ENCODE measurements around the gene SPRYD3.

SPRYD3 gene

GRCh38 chr12:53064613-53065436, 14.4 kb downstream of the SPRYD3 start:
- Histone ChIP-seq H3K36me3 (peaks cover 35 to 90% (median 49%) of the 10 kb centered on the region in 3 donors), H3K27me3 (no peaks in the 10 kb centered on the region), H3K4me3 (no peak overlapping the region), H3K4me1 (peaks cover 0 to 98% (median 85%) of the 10 kb centered on the region in 4 donors), H3K9me3 (no peaks in the 10 kb centered on the region), H3K27ac (peak overlapping the region; percentile 93 to 99)
- no peak for TF ChIP-seq CTCF (IDR thresholded peaks at IDR 0.05)
- intact Hi-C loops (cut with DNase I; ENCODE audit: low total_unique reads) = loop anchor here (5.0 kb wide), 1 partner anchor 132 kb away; no protein-coding TSS in a partner anchor
- DNase-seq = peak; percentile 43 to 74

GRCh38 chr12:53063708-53064612, 15.2 kb downstream of the SPRYD3 start:
- peak; percentile 89 to 95 for DNase-seq
- intact Hi-C loops (cut with DNase I; ENCODE audit: low total_unique reads) = no loop called here
- H3K27ac ChIP-seq = peak overlapping the region; percentile 93 to 99
- H3K4me3 ChIP-seq = no peak overlapping the region
- H3K4me1 ChIP-seq = peaks cover 0 to 94% (median 81%) of the 10 kb centered on the region in 4 donors
- H3K36me3 ChIP-seq = peaks cover 44 to 91% (median 58%) of the 10 kb centered on the region in 3 donors
- no peaks in the 10 kb centered on the region for H3K9me3 ChIP-seq
- peak; percentile 11 to 36 for TF ChIP-seq CTCF (IDR thresholded peaks at IDR 0.05)
- H3K27me3 ChIP-seq = no peaks in the 10 kb centered on the region

DNA sequence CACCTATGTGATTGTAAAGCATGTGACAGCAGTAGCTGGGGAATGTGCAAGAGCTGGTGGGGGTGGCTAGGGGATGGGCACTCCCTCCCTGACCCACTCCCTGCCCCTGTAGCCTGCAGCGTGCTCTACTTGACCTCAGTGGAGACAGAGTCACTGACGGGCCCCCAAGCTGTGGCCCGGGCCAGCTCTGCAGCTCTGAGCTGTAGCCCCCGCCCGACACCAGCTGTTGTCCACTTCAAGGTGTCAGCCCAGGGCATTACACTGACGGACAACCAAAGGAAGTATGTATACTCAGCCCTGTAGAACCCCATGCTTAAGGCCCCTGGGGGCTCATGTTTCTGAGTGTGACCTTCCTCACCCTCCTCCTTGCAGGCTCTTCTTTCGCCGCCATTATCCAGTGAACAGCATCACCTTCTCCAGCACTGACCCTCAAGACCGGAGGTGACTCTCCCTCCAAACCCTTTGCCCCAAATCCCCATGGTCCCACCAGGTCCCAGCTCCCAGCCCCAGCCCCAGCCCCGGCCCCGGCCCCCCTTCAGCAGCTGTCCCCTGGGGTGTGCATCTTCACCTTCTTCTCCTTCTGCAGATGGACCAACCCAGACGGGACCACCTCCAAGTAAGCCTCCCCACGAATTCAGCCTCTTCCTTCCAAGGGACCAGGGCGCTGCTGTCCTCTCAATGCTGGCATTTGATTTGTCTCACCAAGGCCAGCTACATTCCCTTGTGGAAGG, 16.0 kb downstream of the SPRYD3 start:
- intact Hi-C loops (cut with DNase I; ENCODE audit: low total_unique reads) = no loop called here
- H3K4me1 ChIP-seq = peaks cover 0 to 86% (median 73%) of the 10 kb centered on the region in 4 donors
- H3K27ac ChIP-seq = peak overlapping the region; percentile 93 to 99
- peaks cover 52 to 91% (median 66%) of the 10 kb centered on the region in 3 donors for H3K36me3 ChIP-seq
- peak in 1 of 2 donors; percentile 72 for DNase-seq
- no peak overlapping the region for H3K4me3 ChIP-seq
- no peaks in the 10 kb centered on the region for H3K27me3 ChIP-seq
- TF ChIP-seq CTCF (IDR thresholded peaks at IDR 0.05) = no peak
- H3K9me3 ChIP-seq = no peaks in the 10 kb centered on the region

- peak overlapping the region; percentile 93 to 99 for H3K27ac ChIP-seq
- no peak for TF ChIP-seq CTCF (IDR thresholded peaks at IDR 0.05)
- H3K4me1 ChIP-seq = peaks cover 0 to 81% (median 74%) of the 10 kb centered on the region in 4 donors
- DNase-seq = peak; percentile 25 to 72
- no peaks in the 10 kb centered on the region for H3K9me3 ChIP-seq
- no peak overlapping the region for H3K4me3 ChIP-seq
- H3K36me3 ChIP-seq = peaks cover 61 to 91% (median 67%) of the 10 kb centered on the region in 3 donors
- intact Hi-C loops (cut with DNase I; ENCODE audit: low total_unique reads) = no loop called here
- no peaks in the 10 kb centered on the region for H3K27me3 ChIP-seq
Observed at GRCh38 chr12:53062011-53062961, 16.9 kb downstream of the SPRYD3 start.

Measured in tibial artery (tissue), 4 donors.